ENCODE data around the gene FNDC8.
A peak's percentile ranks its signal among the peaks of the same experiment; 100 is the strongest.

DNA sequence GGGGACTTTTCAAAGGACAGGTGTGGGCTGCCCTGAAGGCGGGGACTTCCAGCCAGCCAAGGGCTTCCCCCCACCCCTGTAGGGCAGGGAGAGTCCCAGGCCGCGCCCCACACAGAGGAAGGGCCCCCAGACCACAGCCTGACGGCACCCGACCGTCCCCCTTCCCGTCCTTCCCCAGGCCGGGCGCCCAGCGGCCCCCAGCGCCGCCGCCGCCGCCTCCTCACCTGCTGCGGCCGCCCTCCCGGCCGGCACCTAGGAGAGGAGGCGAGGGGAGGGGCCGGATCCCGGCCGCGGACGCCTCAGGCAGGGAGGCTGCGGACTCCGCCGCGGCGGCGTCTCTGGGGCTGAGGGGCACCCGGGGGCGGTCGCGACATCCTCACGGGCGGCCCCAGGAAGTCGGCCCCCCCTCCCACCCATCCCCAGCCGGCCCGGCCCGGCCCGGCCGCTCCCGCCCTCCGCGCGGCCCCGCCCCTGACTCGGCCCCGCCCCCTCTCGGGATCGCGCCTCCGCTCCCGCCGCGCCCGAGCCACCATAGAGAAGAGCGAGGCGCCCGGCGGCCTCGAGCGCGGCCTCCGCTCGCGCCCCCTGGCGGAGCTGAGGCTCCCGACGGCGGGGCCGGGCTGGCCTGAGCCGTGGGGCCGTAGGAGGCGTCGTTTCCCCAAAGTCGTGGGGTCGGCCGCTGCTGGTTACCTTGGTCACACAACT, 32.4 kb upstream of the FNDC8 start:
- TF ChIP-seq, protein P1, sequence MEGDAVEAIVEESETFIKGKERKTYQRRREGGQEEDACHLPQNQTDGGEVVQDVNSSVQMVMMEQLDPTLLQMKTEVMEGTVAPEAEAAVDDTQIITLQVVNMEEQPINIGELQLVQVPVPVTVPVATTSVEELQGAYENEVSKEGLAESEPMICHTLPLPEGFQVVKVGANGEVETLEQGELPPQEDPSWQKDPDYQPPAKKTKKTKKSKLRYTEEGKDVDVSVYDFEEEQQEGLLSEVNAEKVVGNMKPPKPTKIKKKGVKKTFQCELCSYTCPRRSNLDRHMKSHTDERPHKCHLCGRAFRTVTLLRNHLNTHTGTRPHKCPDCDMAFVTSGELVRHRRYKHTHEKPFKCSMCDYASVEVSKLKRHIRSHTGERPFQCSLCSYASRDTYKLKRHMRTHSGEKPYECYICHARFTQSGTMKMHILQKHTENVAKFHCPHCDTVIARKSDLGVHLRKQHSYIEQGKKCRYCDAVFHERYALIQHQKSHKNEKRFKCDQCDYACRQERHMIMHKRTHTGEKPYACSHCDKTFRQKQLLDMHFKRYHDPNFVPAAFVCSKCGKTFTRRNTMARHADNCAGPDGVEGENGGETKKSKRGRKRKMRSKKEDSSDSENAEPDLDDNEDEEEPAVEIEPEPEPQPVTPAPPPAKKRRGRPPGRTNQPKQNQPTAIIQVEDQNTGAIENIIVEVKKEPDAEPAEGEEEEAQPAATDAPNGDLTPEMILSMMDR (conservative IDR thresholded peaks at IDR 0.05; ENCODE audit: low read depth, low read length): peak; percentile 87
- no peak for TF ChIP-seq FOS (IDR thresholded peaks at IDR 0.05; ENCODE audit: low read depth, low read length)
- TF ChIP-seq MXI1 (IDR thresholded peaks at IDR 0.05; ENCODE audit: borderline replicate concordance, low read depth, low read length): no peak
